ENCODE measurements around the gene GRAMD1B. TPM values are rescaled to one million over a fixed set of nuclear protein-coding genes. Genes with fewer than 3 reads are reported as not detected.

GRAMD1B gene
- total RNA-seq, 1 experiment from 2014 or later, result 14.9 TPM

- no peak for DNase-seq (ENCODE audit: low read depth)
Observed at GRCh38 chr11:123409456-123410217, 20.4 kb upstream of the GRAMD1B start.

- no peak for DNase-seq (ENCODE audit: low read depth)
Observed at GRCh38 chr11:123410218-123410549, 19.9 kb upstream of the GRAMD1B start.

- peak; percentile 37 for DNase-seq (ENCODE audit: low read depth)
Observed at GRCh38 chr11:123413636-123414035, 16.4 kb upstream of the GRAMD1B start.

GRCh38 chr11:123416566-123416965 is 13.5 kb upstream of the GRAMD1B start:
- DNase-seq (ENCODE audit: low read depth), result no peak

GRCh38 chr11:123418351-123419114 is 11.5 kb upstream of the GRAMD1B start:
- no peak for DNase-seq (ENCODE audit: low read depth)

- no peak for DNase-seq (ENCODE audit: low read depth)
Observed at GRCh38 chr11:123419731-123420452, 10.2 kb upstream of the GRAMD1B start.

GRCh38 chr11:123421589-123421988 is 8.5 kb upstream of the GRAMD1B start:
- no peak for DNase-seq (ENCODE audit: low read depth)

GRCh38 chr11:123425367-123425766 is 4.7 kb upstream of the GRAMD1B start:
- DNase-seq (ENCODE audit: low read depth), result no peak

- no peak for DNase-seq (ENCODE audit: low read depth)
Observed at GRCh38 chr11:123426789-123427188, 3.3 kb upstream of the GRAMD1B start.

- DNase-seq (ENCODE audit: low read depth), result no peak
Observed at GRCh38 chr11:123427405-123427804, 2.7 kb upstream of the GRAMD1B start.

- no peak for DNase-seq (ENCODE audit: low read depth)
Observed at GRCh38 chr11:123428116-123428715, 1.9 kb upstream of the GRAMD1B start.

GRCh38 chr11:123429336-123429735 is 733 bp upstream of the GRAMD1B start:
- peak; percentile 82 for DNase-seq (ENCODE audit: low read depth)

GRCh38 chr11:123430721-123431497 is 840 bp downstream of the GRAMD1B start:
- DNase-seq (ENCODE audit: low read depth), result peak; percentile 63

GRCh38 chr11:123431619-123432018 is 1.6 kb downstream of the GRAMD1B start:
- peak; percentile 38 for DNase-seq (ENCODE audit: low read depth)

- peak; percentile 62 for DNase-seq (ENCODE audit: low read depth)
Observed at GRCh38 chr11:123434262-123434661, 4.2 kb downstream of the GRAMD1B start.

GRCh38 chr11:123434911-123435310 is 4.8 kb downstream of the GRAMD1B start:
- DNase-seq (ENCODE audit: low read depth), result no peak

GRCh38 chr11:123437236-123437979 is 7.3 kb downstream of the GRAMD1B start:
- no peak for DNase-seq (ENCODE audit: low read depth)

GRCh38 chr11:123438131-123438627 is 8.1 kb downstream of the GRAMD1B start:
- peak; percentile 81 for DNase-seq (ENCODE audit: low read depth)

- no peak for DNase-seq (ENCODE audit: low read depth)
Observed at GRCh38 chr11:123439616-123440015, 9.5 kb downstream of the GRAMD1B start.

- DNase-seq (ENCODE audit: low read depth), result no peak
Observed at GRCh38 chr11:123441161-123441560, 11.1 kb downstream of the GRAMD1B start.

Measured in RPMI7951 (cell line).